Measurements from ENCODE around the gene PCDHGA5. TPM values are rescaled to one million over a fixed set of nuclear protein-coding genes. Genes with fewer than 3 reads are reported as not detected.

The PCDHGA5 gene
- 0.68 and 2.1 TPM in 2 replicates for total RNA-seq

DNA sequence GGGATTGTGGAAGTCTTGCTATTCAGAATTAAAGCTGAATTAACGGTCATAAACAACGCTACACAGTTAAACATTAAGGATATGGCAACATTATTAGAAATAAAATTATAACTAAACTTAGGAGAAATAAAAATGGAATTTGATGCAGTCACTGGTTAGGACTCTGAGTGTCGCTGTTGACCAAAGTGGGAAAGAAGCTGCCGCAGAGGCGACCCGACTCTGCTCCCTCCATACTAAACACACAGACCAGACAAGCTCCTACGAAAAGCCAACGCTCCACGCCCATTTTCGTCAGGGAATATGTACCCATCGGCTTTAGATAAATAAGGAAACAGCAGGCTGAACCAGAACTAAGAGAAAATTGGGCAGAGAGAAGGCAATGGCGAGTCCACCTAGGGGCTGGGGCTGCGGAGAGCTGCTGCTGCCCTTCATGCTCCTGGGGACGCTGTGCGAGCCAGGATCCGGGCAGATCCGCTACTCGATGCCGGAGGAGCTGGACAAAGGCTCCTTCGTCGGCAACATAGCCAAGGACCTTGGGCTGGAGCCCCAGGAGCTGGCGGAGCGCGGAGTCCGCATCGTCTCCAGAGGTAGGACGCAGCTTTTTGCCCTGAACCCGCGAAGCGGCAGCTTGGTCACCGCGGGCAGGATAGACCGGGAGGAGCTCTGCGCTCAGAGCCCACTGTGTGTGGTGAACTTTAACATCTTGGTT, at the start of gene PCDHGA5:
TSS of gene PCDHGA5 (plus strand) at position 211 of the 709 bp plus-strand sequence. CDS start at position 380, 169 bp downstream.

DNA sequence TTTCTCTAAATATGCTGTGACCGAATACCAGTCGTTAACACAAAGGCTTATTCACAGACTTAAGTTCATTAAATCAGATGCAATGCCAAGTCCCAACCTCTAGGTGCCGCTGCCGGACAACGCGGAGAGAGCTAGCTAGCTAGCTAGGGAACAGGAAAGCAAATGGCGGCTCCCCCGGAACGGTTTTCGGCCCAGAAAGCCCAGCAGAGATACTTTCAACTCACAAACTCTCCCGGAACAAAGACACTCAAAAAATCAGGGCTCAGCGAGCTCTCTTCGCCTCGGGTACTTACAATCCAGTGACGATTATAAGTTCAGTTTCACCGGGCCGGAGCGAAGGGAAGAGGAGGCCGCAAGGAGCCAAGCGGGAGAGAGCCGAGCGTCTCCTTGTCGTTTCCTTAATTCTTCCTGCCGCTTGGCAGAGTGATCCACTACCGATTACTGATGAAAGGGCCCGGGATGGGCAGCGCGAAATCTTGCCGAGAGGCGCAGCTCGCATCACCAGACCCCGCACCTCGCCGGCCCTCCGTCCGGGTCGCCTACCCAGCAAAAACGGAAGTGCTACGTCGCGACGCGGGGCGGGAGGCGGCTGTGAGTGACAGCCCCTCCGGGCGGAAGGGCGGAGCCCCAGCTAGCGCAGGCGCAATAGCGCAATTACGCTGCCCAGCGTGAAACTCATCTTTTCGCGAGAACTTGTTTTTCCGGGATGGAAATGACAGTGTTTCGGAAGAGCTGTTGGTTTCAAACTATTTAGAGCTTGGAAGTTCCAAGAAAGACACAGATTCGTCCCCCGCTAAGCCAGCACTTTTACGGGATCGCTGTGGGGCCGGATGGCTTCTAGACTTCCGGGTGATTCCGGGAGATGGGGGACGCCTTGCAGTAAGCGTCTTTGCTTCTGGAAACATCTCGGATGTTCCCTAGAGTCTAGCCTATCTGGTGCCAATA, 43.5 kb upstream of the PCDHGA5 start, which contains the start of gene TAF7:
TSS of gene TAF7 (minus strand) at position 560 of the 945 bp plus-strand sequence. CDS start 740 bp downstream, outside the sequence.

DNA sequence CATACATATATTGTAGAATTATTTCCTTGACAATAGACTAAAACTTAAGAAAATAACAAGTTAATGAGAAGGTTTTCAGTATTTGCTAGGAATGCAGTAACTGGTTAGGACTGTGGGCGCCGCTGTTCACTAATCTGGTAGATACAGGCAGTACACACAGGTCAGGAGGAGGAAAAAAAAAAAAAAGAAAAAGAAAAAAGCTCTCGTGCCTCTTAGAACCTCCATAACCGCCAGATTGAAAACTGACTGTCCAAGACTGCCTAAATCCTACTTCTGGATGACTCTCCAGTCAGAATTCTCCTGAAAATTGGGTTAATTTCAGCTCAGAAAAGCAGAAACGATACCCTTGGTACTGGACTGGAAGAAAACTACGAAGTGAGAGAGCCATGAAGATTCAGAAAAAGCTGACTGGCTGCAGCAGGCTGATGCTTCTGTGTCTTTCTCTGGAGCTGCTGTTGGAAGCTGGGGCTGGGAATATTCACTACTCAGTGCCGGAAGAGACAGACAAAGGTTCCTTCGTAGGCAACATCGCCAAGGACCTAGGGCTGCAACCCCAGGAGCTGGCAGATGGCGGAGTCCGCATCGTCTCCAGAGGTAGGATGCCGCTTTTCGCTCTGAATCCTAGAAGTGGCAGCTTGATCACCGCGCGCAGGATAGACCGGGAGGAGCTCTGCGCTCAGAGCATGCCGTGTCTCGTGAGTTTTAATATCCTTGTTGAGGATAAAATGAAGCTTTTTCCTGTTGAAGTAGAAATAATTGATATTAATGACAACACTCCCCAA, 33.5 kb upstream of the PCDHGA5 start, which contains the start of gene PCDHGA1:
TSS of gene PCDHGA1 (plus strand) at position 216 of the 782 bp plus-strand sequence.

DNA sequence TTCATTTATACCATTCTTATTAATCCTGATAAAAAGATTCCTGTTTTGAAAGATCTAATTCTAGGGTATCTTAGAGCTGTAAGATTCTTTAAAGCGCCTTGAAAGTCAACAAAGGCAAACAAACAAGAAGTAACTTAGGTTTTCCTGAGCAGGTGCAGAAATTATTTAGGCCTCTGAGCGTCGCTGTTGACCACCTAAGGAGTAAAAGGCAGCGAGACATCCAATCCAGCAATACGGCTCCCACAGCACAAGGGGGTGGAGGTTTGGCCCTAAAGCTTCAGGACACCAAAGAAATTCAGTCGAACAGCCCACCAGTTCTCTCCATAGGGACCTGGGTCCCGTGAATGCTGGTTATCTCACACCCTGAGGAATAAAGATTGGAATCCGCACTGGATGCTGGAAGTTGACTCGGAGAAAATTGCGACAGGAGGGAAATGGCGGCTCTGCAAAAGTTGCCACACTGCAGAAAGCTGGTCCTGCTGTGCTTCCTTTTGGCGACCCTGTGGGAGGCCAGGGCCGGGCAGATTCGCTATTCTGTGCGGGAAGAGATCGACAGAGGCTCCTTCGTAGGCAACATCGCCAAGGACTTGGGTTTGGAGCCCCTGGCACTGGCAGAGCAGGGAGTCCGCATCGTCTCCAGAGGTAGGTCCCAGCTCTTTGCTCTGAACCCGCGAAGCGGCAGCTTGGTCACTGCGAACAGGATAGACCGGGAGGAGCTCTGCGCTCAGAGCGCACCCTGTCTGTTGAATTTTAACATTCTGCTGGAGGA, 25.2 kb upstream of the PCDHGA5 start, which contains the start of gene PCDHGA2:
TSS of gene PCDHGA2 (plus strand) at position 223 of the 769 bp plus-strand sequence.

DNA sequence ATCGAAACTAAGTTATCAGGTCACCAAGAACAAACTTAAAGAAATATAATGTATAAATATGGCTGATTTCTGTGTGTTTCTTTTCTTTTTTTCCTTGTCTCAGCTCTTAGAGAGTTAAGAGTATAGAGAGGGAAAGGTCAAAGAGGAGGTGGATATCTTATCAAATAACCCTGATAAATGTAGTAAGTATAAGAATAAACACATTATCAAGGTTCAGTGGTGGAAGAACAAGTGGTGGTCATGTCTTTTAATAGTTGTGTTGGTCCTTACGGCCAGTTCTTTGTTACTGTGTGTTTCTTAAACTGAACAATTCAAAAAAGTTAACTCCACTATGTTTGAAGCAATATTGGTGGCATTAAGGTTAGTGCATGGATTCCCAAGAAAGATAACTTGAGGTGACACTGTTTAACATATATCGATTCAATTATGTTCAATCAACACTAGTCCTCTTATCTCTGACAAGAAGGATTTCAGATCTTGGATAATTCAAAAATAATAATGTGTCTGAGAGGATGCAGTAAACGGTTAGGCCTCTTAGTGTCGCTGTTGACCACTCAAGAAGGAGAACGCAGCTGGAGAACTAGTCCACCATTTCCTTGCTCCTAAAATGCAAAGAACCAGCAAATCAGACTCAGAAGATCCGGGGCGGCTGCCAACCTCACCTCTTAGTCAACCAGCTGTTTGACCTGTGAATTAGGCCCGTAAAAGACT, 20.6 kb upstream of the PCDHGA5 start, which contains the start of gene PCDHGA3:
TSS of gene PCDHGA3 (plus strand) at position 588 of the 711 bp plus-strand sequence. CDS start 205 bp downstream, outside the sequence.

DNA sequence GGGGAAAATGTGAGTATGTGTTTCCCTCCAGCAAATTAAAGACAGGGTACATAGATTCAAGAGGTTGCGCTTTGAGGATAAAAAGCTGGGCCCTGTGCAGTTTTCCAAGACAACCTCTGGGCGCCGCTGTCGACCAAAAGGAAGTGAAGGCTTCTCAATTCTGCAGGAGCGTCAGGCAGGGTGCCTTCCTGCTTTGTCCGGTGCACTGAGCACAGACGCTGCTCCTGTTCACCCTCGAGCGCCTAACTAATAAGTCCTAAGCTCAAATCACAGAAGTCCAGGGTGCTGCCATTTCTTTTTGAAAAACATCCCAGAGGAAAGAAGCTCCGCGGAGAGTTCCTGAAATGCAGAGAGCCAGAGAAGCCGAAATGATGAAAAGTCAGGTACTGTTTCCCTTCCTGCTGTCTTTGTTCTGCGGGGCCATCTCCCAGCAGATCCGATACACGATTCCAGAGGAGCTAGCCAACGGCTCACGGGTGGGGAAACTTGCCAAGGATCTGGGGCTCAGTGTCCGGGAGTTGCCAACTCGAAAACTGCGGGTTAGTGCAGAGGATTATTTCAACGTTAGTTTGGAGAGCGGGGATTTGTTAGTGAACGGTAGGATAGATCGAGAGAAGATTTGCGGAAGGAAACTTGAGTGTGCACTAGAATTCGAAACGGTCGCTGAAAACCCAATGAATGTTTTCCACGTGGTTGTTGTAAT, 13.9 kb upstream of the PCDHGA5 start, which contains the start of gene PCDHGB1:
TSS of gene PCDHGB1 (plus strand) at position 183 of the 703 bp plus-strand sequence. CDS start at position 345, 162 bp downstream.

DNA sequence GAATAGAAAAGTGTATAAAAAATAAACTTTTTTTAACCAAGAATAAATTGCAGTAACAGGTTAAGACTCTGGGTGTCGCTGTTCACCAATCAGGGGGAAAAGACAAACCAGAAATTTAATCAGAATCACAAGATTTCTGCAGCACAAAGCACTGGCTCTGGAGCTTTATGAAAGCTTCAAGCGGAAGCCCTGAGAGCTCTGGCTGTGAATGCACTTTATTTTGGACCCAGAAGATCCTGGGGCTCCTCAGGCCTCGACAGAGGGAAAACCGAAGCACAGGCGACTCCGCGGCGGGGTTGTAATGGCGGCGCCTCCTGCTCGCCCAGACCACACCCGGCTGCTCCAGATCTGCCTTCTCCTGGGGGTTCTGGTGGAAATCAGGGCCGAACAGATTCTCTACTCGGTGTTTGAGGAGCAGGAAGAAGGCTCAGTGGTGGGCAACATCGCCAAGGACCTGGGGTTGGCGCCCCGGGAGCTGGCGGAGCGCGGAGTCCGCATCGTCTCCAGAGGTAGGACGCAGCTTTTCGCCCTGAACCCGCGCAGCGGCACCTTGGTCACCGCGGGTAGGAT, 9.0 kb upstream of the PCDHGA5 start, which contains the start of gene PCDHGA4:
TSS of gene PCDHGA4 (plus strand) at position 122 of the 570 bp plus-strand sequence. CDS start at position 209, 87 bp downstream.

DNA sequence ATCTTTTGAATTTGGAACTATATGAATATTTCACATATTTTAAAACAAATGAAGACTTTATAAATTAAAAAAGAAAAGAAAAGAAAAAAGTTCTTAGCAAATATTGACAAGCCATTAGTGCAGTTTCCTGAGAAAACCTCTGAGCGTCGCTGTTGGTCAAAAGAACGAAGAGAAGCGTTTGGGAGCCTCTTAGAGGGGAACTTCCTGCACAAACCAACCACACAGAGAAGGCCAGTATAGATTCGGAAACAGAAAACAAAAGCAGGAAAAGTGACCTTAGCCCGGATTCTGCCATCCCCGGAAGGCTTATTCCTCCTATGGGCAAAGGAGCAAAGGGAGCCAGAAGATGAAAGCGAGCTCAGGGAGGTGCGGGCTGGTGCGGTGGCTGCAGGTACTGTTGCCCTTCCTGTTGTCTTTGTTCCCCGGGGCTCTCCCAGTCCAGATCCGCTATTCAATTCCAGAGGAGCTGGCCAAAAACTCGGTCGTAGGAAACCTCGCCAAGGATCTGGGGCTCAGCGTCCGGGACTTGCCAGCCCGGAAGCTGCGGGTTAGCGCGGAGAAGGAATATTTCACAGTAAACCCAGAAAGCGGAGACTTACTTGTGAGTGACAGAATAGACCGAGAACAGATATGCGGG, 4.1 kb upstream of the PCDHGA5 start, which contains the start of gene PCDHGB2:
TSS of gene PCDHGB2 (plus strand) at position 205 of the 637 bp plus-strand sequence. CDS start at position 347, 142 bp downstream.

DNA sequence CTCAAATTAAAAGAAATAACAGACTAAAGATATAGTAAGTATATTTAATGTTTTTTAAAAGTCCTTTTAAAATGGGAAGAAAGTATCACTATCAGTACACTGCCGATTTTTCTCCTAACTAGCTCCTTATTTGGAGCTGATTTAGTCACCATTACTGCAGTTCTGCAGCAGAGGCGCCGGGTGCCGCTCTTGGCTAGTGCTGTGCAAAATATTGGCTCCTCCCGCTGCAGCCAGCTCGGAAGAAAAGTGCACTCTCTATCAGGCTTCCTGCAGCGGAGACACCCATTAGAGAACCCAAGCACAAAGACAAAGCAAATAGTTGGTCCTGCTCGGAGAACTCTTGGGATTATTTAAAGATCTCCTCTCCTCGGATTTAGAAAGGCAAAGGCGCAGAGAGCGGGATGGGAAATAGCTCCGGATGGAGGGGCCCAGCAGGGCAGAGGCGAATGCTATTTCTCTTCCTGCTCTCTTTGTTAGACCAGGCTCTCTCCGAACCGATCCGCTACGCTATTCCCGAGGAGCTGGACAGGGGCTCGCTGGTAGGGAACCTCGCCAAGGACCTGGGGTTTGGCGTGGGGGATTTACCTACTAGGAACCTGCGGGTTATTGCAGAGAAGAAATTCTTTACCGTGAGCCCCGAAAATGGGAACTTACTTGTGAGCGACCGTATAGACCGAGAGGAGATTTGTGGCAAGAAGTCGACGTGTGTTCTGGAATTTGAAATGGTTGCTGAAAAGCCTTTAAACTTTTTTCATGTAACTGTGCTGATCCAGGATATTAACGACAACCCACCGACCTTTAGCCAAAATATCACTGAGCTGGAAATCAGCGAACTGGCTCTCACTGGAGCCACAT, 6.3 kb downstream of the PCDHGA5 start, which contains the start of gene PCDHGB3:
TSS of gene PCDHGB3 (plus strand) at position 249 of the 855 bp plus-strand sequence. CDS start at position 402, 153 bp downstream.

DNA sequence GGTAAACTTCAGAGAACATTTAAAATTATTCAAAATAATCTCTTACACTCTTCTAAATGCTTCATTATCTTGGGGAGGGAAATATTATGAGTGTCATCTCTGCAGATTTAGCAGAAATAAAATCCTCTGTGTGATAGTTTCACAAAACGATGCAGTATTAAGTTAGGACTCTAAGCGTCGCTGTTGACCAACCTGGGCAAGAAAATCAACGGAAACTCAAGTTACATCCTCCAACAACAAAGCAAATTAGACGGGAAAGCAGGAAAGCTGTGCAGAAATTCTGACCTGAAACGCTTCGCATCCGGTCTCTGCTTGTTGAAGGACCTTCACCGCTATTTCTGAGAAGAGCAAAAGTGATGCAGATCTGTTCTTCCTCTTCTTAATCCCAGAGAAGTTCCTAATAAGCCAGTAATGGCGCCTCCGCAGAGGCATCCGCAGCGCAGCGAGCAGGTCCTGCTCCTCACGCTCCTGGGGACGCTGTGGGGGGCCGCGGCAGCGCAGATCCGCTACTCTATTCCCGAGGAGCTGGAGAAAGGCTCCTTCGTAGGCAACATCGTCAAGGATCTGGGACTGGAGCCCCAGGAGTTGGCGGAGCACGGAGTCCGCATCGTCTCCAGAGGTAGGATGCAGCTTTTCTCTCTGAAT, 9.8 kb downstream of the PCDHGA5 start, which contains the start of gene PCDHGA6:
TSS of gene PCDHGA6 (plus strand) at position 219 of the 645 bp plus-strand sequence. CDS start at position 412, 193 bp downstream.

DNA sequence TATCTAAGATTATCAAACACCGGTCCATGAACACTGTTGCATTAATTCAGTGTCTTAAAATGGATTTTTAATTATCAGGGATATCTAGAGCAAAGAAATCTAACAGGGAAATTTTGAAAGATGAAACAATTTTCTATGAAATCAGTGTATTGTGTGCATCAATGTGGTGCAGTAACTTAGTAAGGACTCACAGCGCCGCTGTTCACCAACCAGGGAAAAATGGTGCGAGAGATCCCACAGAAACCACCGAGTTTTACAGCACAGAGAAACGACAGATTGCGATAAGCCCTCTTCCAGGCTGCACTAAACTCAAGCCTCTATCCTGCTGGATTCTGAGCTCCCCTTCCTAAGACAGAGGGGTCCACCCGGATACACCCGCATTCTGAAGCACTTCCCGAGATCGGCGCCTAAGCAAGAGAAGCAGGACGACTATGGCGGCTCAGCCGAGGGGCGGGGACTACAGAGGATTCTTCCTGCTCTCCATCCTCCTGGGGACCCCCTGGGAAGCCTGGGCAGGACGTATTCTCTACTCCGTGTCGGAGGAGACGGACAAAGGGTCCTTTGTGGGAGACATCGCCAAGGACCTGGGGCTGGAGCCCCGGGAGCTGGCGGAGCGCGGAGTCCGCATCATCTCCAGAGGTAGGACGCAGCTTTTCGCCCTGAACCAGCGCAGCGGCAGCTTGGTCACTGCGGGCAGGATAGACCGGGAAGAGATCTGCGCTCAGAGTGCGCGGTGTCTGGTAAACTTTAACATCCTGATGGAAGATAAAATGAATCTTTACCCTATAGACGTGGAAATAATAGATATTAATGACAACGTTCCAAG, 18.7 kb downstream of the PCDHGA5 start, which contains the start of gene PCDHGA7:
TSS of gene PCDHGA7 (plus strand) at position 274 of the 826 bp plus-strand sequence. CDS start at position 432, 158 bp downstream.

DNA sequence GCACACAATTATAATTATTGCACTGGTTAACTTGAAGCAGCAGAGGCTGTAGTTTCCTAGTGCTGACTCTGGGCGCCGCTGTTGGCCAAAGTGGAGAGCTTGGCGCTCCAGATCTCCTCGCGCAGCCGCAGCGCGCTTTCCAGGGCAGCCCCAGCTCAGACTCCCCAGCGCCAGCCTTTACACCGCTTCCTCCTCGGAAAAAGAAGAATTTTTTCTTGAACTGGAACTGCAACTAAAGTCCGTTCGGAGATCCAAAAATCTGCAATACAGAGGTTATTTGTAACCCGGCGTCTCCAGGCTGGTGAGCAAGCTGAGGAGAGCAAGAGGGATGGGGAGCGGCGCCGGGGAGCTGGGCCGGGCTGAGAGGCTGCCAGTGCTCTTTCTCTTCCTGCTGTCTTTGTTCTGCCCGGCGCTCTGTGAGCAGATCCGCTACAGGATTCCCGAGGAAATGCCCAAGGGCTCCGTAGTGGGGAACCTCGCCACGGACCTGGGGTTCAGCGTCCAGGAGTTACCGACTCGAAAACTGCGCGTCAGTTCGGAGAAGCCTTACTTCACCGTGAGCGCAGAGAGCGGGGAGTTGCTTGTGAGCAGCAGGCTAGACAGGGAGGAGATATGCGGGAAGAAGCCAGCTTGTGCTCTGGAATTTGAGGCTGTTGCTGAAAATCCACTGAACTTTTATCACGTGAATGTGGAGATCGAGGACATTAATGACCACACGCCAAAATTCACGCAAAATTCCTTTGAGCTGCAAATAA, 23.8 kb downstream of the PCDHGA5 start, which contains the start of gene PCDHGB4:
TSS of gene PCDHGB4 (plus strand) at position 142 of the 755 bp plus-strand sequence. CDS start at position 329, 187 bp downstream.

DNA sequence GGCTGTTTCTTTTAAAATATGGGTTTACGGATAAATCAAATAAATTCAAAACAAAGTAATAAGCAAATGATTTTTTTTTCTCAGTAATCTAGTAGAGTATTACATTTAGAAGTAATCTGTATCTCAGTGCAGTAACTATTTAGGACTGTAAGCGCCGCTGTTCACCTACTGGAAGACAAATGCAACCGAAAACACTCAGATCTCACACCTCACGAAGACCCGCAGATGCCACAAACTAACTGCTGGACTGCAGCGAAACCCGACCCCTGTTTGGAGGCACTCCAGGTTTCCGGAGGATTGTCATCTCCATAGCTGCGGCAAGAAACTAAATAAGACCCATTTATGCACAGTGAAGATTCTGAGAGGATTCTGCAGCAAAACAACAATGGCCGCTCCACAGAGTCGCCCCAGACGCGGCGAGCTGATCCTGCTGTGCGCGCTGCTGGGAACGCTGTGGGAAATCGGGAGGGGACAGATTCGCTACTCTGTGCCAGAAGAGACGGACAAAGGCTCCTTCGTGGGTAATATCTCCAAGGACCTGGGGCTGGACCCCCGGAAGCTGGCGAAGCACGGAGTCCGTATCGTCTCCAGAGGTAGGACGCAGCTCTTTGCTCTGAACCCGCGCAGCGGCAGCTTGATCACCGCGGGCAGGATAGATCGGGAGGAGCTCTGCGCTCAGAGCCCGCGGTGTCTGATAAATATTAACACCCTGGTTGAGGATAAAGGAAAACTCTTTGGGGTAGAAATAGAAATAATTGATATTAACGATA, 28.7 kb downstream of the PCDHGA5 start, which contains the start of gene PCDHGA8:
TSS of gene PCDHGA8 (plus strand) at position 205 of the 770 bp plus-strand sequence. CDS start at position 386, 181 bp downstream.

